Activated gamma-delta T cell treated with Interleukin-2 at 50 U/mL for 16 hours (primary cell): ENCODE measurements around the gene CLDN1.
"Not testable (repeated sequence)": the region's sequence is repeated elsewhere in the genome, so short reads cannot be mapped to it uniquely, and the experiment has no call there.

Experiments used
- DNase-seq: peaks from one replicate; pipeline ENCODE4 v3.0.0-alpha.2; 2020

The CLDN1 gene

DNA sequence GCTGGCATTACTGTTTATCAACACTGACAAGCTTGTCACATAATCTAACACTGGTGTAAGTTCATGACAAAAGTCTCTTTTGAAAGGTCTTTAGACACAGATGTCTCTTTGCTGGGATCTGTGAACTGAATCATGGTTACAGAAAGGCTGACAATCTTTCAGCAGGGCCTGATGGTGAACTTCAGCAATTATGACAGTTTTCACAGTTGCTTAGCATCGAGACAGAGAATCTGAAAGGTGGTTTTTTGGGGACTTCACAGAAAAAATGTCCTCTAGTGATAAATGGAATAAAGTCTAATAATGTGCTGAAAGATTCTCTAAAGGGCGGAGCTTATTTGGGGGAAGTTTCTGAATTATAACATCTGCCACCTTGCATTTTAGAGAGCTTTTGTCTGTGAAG is 32.3 kb downstream of the CLDN1 start:
- DNase-seq, result no peak

GRCh38 chr3:190288836-190289235 is 33.4 kb downstream of the CLDN1 start:
- DNase-seq, result no peak

DNA sequence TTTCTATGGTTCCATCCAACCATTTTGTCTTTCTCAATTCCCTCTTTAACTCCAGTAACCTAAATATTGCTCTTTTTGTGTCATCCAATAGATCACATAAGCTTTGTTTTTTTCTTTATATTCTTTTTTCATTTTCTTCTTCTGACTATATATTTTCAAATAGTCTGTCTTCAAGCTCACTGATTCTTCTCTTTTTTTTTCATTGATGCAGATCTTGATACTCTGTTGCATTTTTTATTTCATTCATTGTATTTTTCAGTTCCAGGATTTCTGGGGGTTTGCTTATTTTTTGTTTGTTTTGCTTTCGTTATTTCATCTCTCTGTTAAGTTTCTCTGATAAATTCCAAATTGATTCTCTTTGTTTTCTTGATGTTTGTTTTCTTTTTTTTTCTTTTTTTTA is 36.2 kb downstream of the CLDN1 start:
- no peak for DNase-seq

GRCh38 chr3:190281308-190282051 is 40.8 kb downstream of the CLDN1 start:
- no peak for DNase-seq

DNA sequence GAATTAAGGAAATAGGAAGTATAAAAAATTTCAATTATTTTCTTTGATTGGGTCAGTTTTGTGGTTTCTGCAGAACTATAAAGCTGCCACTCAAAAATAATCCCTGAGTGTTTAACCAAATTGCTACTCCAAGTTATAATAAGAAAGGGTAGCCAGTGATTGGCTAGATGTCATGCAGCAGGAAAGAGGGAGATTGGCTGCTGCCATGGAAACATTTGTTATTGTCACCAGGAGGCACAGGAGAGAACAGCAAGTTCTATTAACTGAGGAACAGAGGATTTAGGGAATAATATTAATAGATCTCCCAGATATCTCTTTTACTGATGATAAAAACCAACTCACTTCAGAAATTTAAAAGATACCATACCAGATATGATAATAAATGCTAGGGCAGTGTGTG is 42.6 kb downstream of the CLDN1 start:
- DNase-seq, result no peak

GRCh38 chr3:190272747-190273146 is 49.5 kb downstream of the CLDN1 start:
- no peak for DNase-seq

- DNase-seq, result no peak
Observed at GRCh38 chr3:190269101-190269500, 53.1 kb downstream of the CLDN1 start.

- DNase-seq, result not testable (repeated sequence)
Observed at GRCh38 chr3:190267464-190267863, 54.8 kb downstream of the CLDN1 start.

- no peak for DNase-seq
Observed at GRCh38 chr3:190266913-190267290, 55.3 kb downstream of the CLDN1 start.

- no peak for DNase-seq
Observed at GRCh38 chr3:190266265-190266912, 55.9 kb downstream of the CLDN1 start.

- DNase-seq, result no peak
Observed at GRCh38 chr3:190265796-190266195, 56.5 kb downstream of the CLDN1 start.

DNA sequence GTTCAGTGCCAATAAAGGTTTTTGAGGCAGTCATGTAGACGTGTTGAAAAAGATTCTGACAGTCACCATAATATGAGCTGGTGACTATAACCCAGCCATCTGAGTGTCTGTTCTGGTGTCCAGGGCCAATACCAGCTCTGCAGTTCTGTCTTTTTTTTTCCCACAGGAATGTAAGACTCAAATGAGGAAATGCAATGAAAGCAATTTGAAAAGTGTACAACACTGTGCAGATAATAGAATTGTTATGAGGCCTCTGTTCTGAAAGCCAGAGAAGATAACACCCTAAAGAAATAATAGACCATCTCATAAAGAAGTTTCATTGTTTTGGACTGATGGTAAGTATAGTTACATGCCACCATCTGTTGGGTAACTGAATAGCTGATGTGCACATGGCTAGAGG is 57.1 kb downstream of the CLDN1 start:
- DNase-seq, result no peak

GRCh38 chr3:190261740-190262139 is 60.5 kb downstream of the CLDN1 start:
- no peak for DNase-seq

- DNase-seq, result no peak
Observed at GRCh38 chr3:190261015-190261414, 61.2 kb downstream of the CLDN1 start.

DNA sequence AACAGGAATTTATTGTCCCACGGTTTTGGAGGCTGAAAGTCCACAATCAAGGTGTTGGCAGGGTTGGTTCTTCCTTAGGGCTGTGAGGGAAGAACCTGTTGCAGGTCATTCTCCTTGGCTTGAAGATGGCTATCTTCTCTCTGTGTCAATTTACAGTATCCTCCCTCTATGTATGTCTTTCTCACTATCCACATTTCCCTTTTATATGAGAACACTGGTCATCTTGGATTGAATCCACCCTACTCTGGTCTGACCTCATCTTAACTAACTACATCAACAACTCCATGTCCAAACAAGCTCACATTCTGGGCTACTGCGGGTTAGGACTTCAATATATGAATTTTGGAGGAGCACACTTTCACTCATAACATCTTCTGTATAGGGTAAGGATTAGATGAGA is 61.9 kb downstream of the CLDN1 start:
- DNase-seq, result no peak

GRCh38 chr3:190258634-190259033 is 63.6 kb downstream of the CLDN1 start:
- no peak for DNase-seq
